OCI-LY3 (cell line): ENCODE measurements around the gene ZNF692.
"Not testable (repeated sequence)": the region's sequence is repeated elsewhere in the genome, so short reads cannot be mapped to it uniquely, and the experiment has no call there.

Source experiments
- H2AFZ ChIP-seq: fragments of 200-600, 300-600 bp; shearing (Covaris generic); 2 replicates; pipeline ENCODE4 v1.6.0; 2014; ENCODE audit warnings: antibody characterized with exemption, low read depth, low read length
- H3K27ac ChIP-seq: fragments of 200-600, 300-600 bp; sonication (generic); 2 replicates; pipeline ENCODE4 v1.5.1; 2014; ENCODE audit warnings: mild to moderate bottlenecking, low read length, moderate library complexity, mixed read lengths
- H3K27me3 ChIP-seq: fragments of 200-600, 300-600 bp; sonication (generic); 2 replicates; pipeline ENCODE4 v1.6.1; 2014; ENCODE audit warnings: low read depth, low read length, mixed read lengths
- H3K36me3 ChIP-seq: fragments of 200-600, 300-600 bp; sonication (generic); replicated peaks from 2 replicates; pipeline ENCODE3; 2014; ENCODE audit warnings: low read depth, low read length, mixed read lengths
- H3K4me1 ChIP-seq: fragments of 300-600, 200-600 bp; sonication (generic); 2 replicates; pipeline ENCODE4 v1.6.1; 2014; ENCODE audit warnings: low read length, mixed read lengths
- H3K4me2 ChIP-seq: fragments of 200-600, 300-600 bp; sonication (generic); 2 replicates; pipeline ENCODE4 v1.6.1; 2014; ENCODE audit warnings: low read length, mixed read lengths
- H3K4me3 ChIP-seq: fragments of 300-600, 200-600 bp; sonication (generic); 2 replicates; pipeline ENCODE4 v1.5.1; 2014; ENCODE audit warnings: antibody characterized with exemption, mild to moderate bottlenecking, low read length, moderate library complexity
- H3K79me2 ChIP-seq: fragments of 300-600, 200-600 bp; shearing (Covaris generic); 2 replicates; pipeline ENCODE4 v1.6.1; 2014; ENCODE audit warnings: mild to moderate bottlenecking, low read length, mixed read lengths
- H3K9ac ChIP-seq: fragments of 300-600, 200-600 bp; shearing (Covaris generic); 2 replicates; pipeline ENCODE4 v1.6.0; 2014; ENCODE audit warnings: mild to moderate bottlenecking, low read length, moderate library complexity
- H3K9me3 ChIP-seq: fragments of 200-600, 300-600 bp; shearing (Covaris generic); 2 replicates; pipeline ENCODE4 v1.6.1; 2014; ENCODE audit warnings: low read length, mixed read lengths; ENCODE audit not compliant: insufficient read depth
- H4K20me1 ChIP-seq: fragments of 200-600, 300-600 bp; sonication (generic); 2 replicates; pipeline ENCODE4 v1.6.1; 2016; ENCODE audit warnings: low read length, mixed read lengths; ENCODE audit not compliant: insufficient read depth
- EZH2phosphoT487 ChIP-seq: fragments of 200-600 bp; shearing (Covaris generic); IDR thresholded peaks from 2 replicates; pipeline ENCODE4 v1.6.1; 2018; ENCODE audit warnings: antibody characterized with exemption, mixed run types, low read depth
- TF ChIP-seq, protein P1 (sequence below): fragments of 200-600, 300-600 bp; sonication (generic); IDR thresholded peaks from 2 replicates; pipeline ENCODE4 v1.5.1; 2014; ENCODE audit warnings: antibody characterized with exemption, low read length, low read depth

ZNF692 gene

DNA sequence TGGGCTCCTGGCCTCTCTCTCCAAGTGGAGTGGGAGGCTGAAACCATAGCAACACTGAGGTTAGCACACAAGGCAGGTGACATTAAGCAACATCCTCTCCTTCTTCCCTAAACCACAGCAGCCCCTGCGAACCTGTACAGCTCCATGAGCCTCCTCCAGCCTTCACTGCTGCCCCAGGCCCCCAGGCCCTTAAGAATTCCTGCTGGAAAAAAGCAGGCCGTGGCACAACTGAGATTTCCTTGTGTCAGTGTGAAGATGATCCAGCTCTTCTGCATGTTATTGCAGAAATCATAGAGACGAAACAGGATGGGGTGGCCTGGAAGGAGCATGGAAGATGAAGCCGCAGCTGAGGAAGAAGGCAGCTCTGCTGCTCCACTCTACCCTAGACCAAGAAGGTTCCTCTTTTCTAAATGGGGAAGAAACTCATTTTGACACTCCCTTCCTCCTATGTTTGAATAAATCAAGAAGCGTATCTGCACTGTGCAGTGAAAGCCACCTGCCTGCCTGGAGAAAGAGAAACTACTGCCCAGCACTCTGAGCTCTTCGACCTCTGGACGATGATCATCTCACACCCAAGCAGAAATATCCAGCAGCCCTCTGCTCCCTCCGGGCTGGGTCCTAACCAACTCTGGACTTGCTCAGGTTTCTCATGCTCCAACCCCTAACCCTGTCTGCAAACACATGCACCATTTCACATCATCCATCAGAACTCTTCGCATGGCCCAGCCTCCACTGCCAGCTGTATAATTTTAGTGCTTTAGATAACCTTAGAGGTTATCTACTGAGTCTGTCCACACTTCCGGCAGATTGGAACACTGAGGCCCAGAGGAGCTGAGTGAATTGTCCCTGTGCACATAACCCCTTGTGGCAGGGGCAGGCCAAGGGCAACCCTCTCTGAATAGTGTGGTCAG lies 53.9 kb downstream of the ZNF692 start:
- Histone ChIP-seq H3K9me3 (no peaks in the 10 kb centered on the region), H2AFZ (no peak overlapping the region), H3K4me3 (peak overlapping the region; percentile 66), H3K79me2 (no peaks in the 10 kb centered on the region), H3K9ac (peak overlapping the region; percentile 37; the same call in 1 of the 2 replicates), H3K27me3 (peaks cover 23% of the 10 kb centered on the region), H3K27ac (peak overlapping the region; percentile 57), H3K4me2 (peak overlapping the region; percentile 94), H3K36me3 (no peaks in the 10 kb centered on the region), H4K20me1 (no peaks in the 10 kb centered on the region), H3K4me1 (peaks cover 19% of the 10 kb centered on the region)
- TF ChIP-seq, protein P1, sequence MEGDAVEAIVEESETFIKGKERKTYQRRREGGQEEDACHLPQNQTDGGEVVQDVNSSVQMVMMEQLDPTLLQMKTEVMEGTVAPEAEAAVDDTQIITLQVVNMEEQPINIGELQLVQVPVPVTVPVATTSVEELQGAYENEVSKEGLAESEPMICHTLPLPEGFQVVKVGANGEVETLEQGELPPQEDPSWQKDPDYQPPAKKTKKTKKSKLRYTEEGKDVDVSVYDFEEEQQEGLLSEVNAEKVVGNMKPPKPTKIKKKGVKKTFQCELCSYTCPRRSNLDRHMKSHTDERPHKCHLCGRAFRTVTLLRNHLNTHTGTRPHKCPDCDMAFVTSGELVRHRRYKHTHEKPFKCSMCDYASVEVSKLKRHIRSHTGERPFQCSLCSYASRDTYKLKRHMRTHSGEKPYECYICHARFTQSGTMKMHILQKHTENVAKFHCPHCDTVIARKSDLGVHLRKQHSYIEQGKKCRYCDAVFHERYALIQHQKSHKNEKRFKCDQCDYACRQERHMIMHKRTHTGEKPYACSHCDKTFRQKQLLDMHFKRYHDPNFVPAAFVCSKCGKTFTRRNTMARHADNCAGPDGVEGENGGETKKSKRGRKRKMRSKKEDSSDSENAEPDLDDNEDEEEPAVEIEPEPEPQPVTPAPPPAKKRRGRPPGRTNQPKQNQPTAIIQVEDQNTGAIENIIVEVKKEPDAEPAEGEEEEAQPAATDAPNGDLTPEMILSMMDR = no peak

DNA sequence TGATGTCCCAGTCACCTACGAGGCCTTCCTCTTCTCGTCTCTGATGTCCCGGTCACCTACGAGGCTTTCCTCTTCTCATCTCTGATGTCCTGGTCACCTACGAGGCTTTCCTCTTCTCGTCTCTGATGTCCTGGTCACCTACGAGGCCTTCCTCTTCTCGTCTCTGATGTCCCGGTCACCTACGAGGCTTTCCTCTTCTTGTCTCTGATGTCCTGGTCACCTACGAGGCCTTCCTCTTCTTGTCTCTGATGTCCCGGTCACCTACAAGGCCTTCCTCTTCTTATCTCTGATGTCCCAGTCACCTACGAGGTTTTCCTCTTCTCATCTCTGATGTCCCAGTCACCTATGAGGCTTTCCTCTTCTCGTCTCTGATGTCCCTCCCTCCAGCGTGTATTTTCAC lies 55.4 kb downstream of the ZNF692 start:
- H3K4me3 ChIP-seq, H3K9ac ChIP-seq, H2AFZ ChIP-seq, H4K20me1 ChIP-seq, H3K27ac ChIP-seq, H3K36me3 ChIP-seq, H3K9me3 ChIP-seq, H3K79me2 ChIP-seq, H3K4me2 ChIP-seq: not testable (repeated sequence)
- H3K27me3 ChIP-seq = peaks cover 33% of the 10 kb centered on the region
- peaks cover 19% of the 10 kb centered on the region for H3K4me1 ChIP-seq

DNA sequence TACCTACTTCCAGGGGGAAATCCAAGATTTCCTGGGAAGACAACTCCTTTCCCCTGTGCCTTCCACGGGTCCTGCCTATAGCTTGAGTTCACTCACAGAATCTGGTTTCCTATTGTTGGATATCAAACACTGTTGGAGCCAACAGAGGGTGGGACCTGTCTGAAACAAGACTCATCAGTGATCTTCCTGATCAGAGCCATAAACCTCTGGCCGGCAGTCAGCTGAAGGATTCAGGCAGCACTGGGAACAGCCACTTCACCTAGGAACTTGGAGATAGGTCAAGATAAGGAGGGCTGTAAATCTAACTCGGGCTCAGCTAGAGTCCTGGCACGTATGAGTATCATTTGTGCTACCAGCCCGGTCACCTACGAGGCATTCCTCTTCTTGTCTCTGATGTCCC lies 56.4 kb downstream of the ZNF692 start:
- Histone ChIP-seq H3K79me2 (no peaks in the 10 kb centered on the region), H3K36me3 (no peaks in the 10 kb centered on the region), H4K20me1 (no peaks in the 10 kb centered on the region), H3K27me3 (peaks cover 44% of the 10 kb centered on the region), H3K9ac (no peak overlapping the region), H3K4me2 (no peak overlapping the region), H2AFZ (no peak overlapping the region), H3K9me3 (no peaks in the 10 kb centered on the region), H3K4me3 (no peak overlapping the region), H3K4me1 (peaks cover 19% of the 10 kb centered on the region), H3K27ac (no peak overlapping the region)
- TF ChIP-seq, protein P1 = no peak
- no peak for TF ChIP-seq EZH2phosphoT487

DNA sequence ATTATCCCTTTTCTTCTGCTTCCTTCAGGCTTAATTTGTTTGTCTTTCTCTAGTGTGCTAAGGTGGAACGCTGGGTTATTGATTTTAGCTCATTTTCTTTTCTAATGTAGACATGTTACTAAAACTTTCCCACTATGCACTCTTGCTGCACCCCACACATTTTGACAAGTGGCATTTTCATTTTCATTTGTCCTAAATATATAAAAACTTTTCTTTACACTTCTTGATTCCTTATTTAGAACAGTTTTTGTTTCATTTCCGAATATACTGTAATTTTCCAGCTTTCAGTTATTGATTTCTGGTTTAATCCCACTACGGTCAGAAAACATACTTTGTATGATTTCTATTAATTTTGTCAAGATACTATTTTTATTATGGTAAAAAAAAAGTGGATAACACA lies 58.4 kb downstream of the ZNF692 start:
- H3K4me1 ChIP-seq = peaks cover 13% of the 10 kb centered on the region
- peaks cover 4% of the 10 kb centered on the region; the same call in 1 of the 2 replicates for H3K9me3 ChIP-seq
- no peaks in the 10 kb centered on the region for H3K36me3 ChIP-seq
- no peaks in the 10 kb centered on the region for H3K79me2 ChIP-seq
- no peak overlapping the region for H3K27ac ChIP-seq
- H3K27me3 ChIP-seq = peaks cover 62% of the 10 kb centered on the region
- H4K20me1 ChIP-seq = no peaks in the 10 kb centered on the region
- no peak overlapping the region for H3K9ac ChIP-seq
- no peak overlapping the region for H3K4me3 ChIP-seq
- H3K4me2 ChIP-seq = no peak overlapping the region
- H2AFZ ChIP-seq = no peak overlapping the region
- TF ChIP-seq, protein P1 = no peak
